ENCODE data around the gene RSBN1L. TPM values are rescaled to one million over a fixed set of nuclear protein-coding genes. Genes with fewer than 3 reads are reported as not detected.

Gene RSBN1L
- total and polyA plus RNA-seq, 4 donors, result 7.3 to 53.2 (median 12.9) TPM

- Histone ChIP-seq H3K4me3 (no peak overlapping the region), H3K36me3 (ENCODE audit: control insufficient read depth in 4 of 4, insufficient read depth in 4 of 4, low read length in 4 of 4) (no peaks in the 10 kb centered on the region), H3K4me1 (ENCODE audit: control insufficient read depth in 5 of 5, insufficient read depth in 5 of 5, low read length in 5 of 5) (peaks cover 5 to 25% (median 8%) of the 10 kb centered on the region in 5 donors), H3K9ac (ENCODE audit: insufficient read depth in 1 of 2, low read length in 2 of 2) (no peak overlapping the region), H3K27ac (ENCODE audit: low read depth in 1 of 2, low read length in 1 of 2) (no peak overlapping the region), H3K27me3 (ENCODE audit: control insufficient read depth in 3 of 3, insufficient read depth in 3 of 3, low read length in 2 of 3) (no peaks in the 10 kb centered on the region), H3K9me3 (ENCODE audit: control insufficient read depth in 4 of 4, insufficient read depth in 3 of 4, low read length in 3 of 4) (no peaks in the 10 kb centered on the region)
- TF ChIP-seq CTCF (IDR thresholded peaks at IDR 0.05; ENCODE audit: control extremely low read depth, extremely low read depth), result no peak
- ATAC-seq (ENCODE audit: insufficient read depth, low FRiP score), result no peak
- DNase-seq, result no peak
- WGBS, 2 donors, result 65 to 81% methylated on average over 1 of the region's 1 CpG
These were observed 35.5 kb downstream of the RSBN1L start for GRCh38 chr7:77731716-77732115.

GRCh38 chr7:77734659-77735421 lies 38.6 kb downstream of the RSBN1L start:
- peaks cover 0 to 18% (median 3%) of the 10 kb centered on the region in 5 donors for H3K4me1 ChIP-seq (ENCODE audit: control insufficient read depth in 5 of 5, insufficient read depth in 5 of 5, low read length in 5 of 5)
- H3K36me3 ChIP-seq (ENCODE audit: control insufficient read depth in 4 of 4, insufficient read depth in 4 of 4, low read length in 4 of 4), result peaks cover 0 to 3% (median 2%) of the 10 kb centered on the region in 4 donors
- ATAC-seq (ENCODE audit: insufficient read depth, low FRiP score) (no peak), DNase-seq (peak in 1 of 3 donors; percentile 7)
- no peaks in the 10 kb centered on the region for H3K27me3 ChIP-seq (ENCODE audit: control insufficient read depth in 3 of 3, insufficient read depth in 3 of 3, low read length in 2 of 3)
- no peak for TF ChIP-seq CTCF (IDR thresholded peaks at IDR 0.05; ENCODE audit: control extremely low read depth, extremely low read depth)
- H3K9me3 ChIP-seq (ENCODE audit: control insufficient read depth in 4 of 4, insufficient read depth in 3 of 4, low read length in 3 of 4), result no peaks in the 10 kb centered on the region
- no peak overlapping the region for H3K27ac ChIP-seq (ENCODE audit: low read depth in 1 of 2, low read length in 1 of 2)
- no peak overlapping the region for H3K4me3 ChIP-seq
- 70 to 86% methylated on average over 9 of the region's 9 CpGs for WGBS, 2 donors
- no peak overlapping the region for H3K9ac ChIP-seq (ENCODE audit: insufficient read depth in 1 of 2, low read length in 2 of 2)

GRCh38 chr7:77735457-77735856 lies 39.2 kb downstream of the RSBN1L start:
- Histone ChIP-seq H3K27me3 (ENCODE audit: control insufficient read depth in 3 of 3, insufficient read depth in 3 of 3, low read length in 2 of 3) (no peaks in the 10 kb centered on the region), H3K9me3 (ENCODE audit: control insufficient read depth in 4 of 4, insufficient read depth in 3 of 4, low read length in 3 of 4) (no peaks in the 10 kb centered on the region), H3K36me3 (ENCODE audit: control insufficient read depth in 4 of 4, insufficient read depth in 4 of 4, low read length in 4 of 4) (peaks cover 0 to 3% (median 2%) of the 10 kb centered on the region in 4 donors), H3K9ac (ENCODE audit: insufficient read depth in 1 of 2, low read length in 2 of 2) (no peak overlapping the region), H3K27ac (ENCODE audit: low read depth in 1 of 2, low read length in 1 of 2) (no peak overlapping the region), H3K4me3 (no peak overlapping the region), H3K4me1 (ENCODE audit: control insufficient read depth in 5 of 5, insufficient read depth in 5 of 5, low read length in 5 of 5) (peaks cover 0 to 14% (median under 1%) of the 10 kb centered on the region in 5 donors)
- no peak for TF ChIP-seq CTCF (IDR thresholded peaks at IDR 0.05; ENCODE audit: control extremely low read depth, extremely low read depth)
- 49 to 81% methylated on average over 1 of the region's 1 CpG for WGBS, 2 donors
- DNase-seq (no peak), ATAC-seq (ENCODE audit: insufficient read depth, low FRiP score) (no peak)
